Activated CD8-positive, alpha-beta T cell treated with anti-CD3 and anti-CD28 coated beads for 36 hours (primary cell): Measurements from ENCODE around the gene DCAF17. TPM values are rescaled to one million over a fixed set of nuclear protein-coding genes. Genes with fewer than 3 reads are reported as not detected.

Source experiments
- ATAC-seq: fragments of 200-7000 bp; cut with Tn5 transposase; one replicate; pipeline ENCODE4 v1.10.0; 2021; ENCODE audit warnings: mild to moderate bottlenecking, moderate library complexity
- CTCF ChIA-PET: fragments of 350-600 bp; sonication (Branson Sonifier 250); formaldehyde crosslinking; loops from one replicate; lab custom pipeline; 2021; ENCODE audit warnings: antibody characterized with exemption; lab: Charles Lee
- POLR2A ChIA-PET: fragments of 350-600 bp; sonication (Branson Sonifier 250); formaldehyde crosslinking; loops from one replicate; lab custom pipeline; 2021; ENCODE audit warnings: antibody characterized with exemption; lab: Charles Lee
- DNase-seq: peaks from one replicate; pipeline ENCODE4 v3.0.0-alpha.2; 2020
- H3K27ac Mint-ChIP-seq: one replicate; pipeline ENCODE4 v1.8.0; 2021; ENCODE audit warnings: mild to moderate bottlenecking, mixed read lengths
- H3K27me3 Mint-ChIP-seq: one replicate; pipeline ENCODE4 v1.8.0; 2021; ENCODE audit warnings: mixed read lengths
- H3K36me3 Mint-ChIP-seq: one replicate; pipeline ENCODE4 v1.8.0; 2021; ENCODE audit warnings: low read depth, mixed read lengths
- H3K4me1 Mint-ChIP-seq: one replicate; pipeline ENCODE4 v1.8.0; 2021; ENCODE audit warnings: low read depth, mixed read lengths
- H3K4me3 Mint-ChIP-seq: one replicate; pipeline ENCODE4 v1.8.0; 2021; ENCODE audit warnings: mild to moderate bottlenecking, moderate library complexity, mixed read lengths
- H3K9me3 Mint-ChIP-seq: one replicate; pipeline ENCODE4 v1.8.0; 2021; ENCODE audit warnings: mixed read lengths
- CTCF ChIP-seq: fragments of 200-600 bp; IDR thresholded peaks from one replicate; pipeline ENCODE4 v1.8.0; 2022; ENCODE audit warnings: antibody characterized with exemption, mild to moderate bottlenecking
- intact Hi-C: fragments of 100-400 bp; cut with micrococcal nuclease; formaldehyde crosslinking; loops from one replicate; pipeline ENCODE4 v1.10.0; 2022
- total RNA-seq, 2 experiments: library from RNA; stranded (reverse); gene quantifications; one replicate each; pipeline ENCODE4 v1.2.3, GENCODE V29; 2021

DCAF17 gene
- 10 to 100 TPM; 19.0 to 20.1 TPM for total RNA-seq

GRCh38 chr2:171434013-171434989 is at the start of gene DCAF17:
Gene DCAF17, plus strand, starts transcription at chr2:171434226. Its CDS starts 352 bp downstream, at chr2:171434578.
- Mint-ChIP-seq H3K9me3 (peaks cover 6% of the 10 kb centered on the region), H3K27me3 (no peaks in the 10 kb centered on the region), H3K36me3 (peaks cover 77% of the 10 kb centered on the region), H3K4me1 (peaks cover 43% of the 10 kb centered on the region), H3K4me3 (peak within 1 kb of the TSS; percentile 91), H3K27ac (peak within 1 kb of the TSS; percentile 95)
- CTCF ChIA-PET, result interaction anchor here (1.0 to 2.5 kb wide), 5 partner anchors 18 to 505 kb away, joined by 3 to 13 read pairs (median 3); partner anchors contain the start of gene GORASP2
- POLR2A ChIA-PET, result interaction anchor here (0.5 to 2.6 kb wide), 13 partner anchors 8 to 505 kb away, joined by 3 to 11 read pairs (median 4); partner anchors contain the start of genes GORASP2, SLC25A12 and TLK1
- intact Hi-C loops, result loop anchor here (5.0 kb wide), 1 partner anchor 277 kb away; no protein-coding TSS in a partner anchor
- no peak for TF ChIP-seq CTCF
- DNase-seq (peak; percentile 95), ATAC-seq (peak; percentile 93)

- Mint-ChIP-seq H3K27me3 (no peaks in the 10 kb centered on the region), H3K4me1 (peaks cover 18% of the 10 kb centered on the region), H3K36me3 (peaks cover 39% of the 10 kb centered on the region), H3K4me3 (no peak overlapping the region), H3K9me3 (peaks cover 5% of the 10 kb centered on the region), H3K27ac (no peak overlapping the region)
- ATAC-seq (no peak), DNase-seq (no peak)
- no peak for TF ChIP-seq CTCF
- intact Hi-C loops, result no loop called here
- CTCF ChIA-PET, result no interaction called here
- POLR2A ChIA-PET, result interaction anchor here (1.3 kb wide), 1 partner anchor 24 kb away, joined by 3 read pairs; no protein-coding TSS in a partner anchor
Measured at GRCh38 chr2:171386627-171387026, 47.4 kb upstream of the DCAF17 start.

- no peak for ATAC-seq
- ChIA-PET POLR2A (no interaction called here), CTCF (no interaction called here)
- peaks cover 20% of the 10 kb centered on the region for H3K4me1 Mint-ChIP-seq
- intact Hi-C loops, result no loop called here
- H3K9me3 Mint-ChIP-seq, result peaks cover 5% of the 10 kb centered on the region
- DNase-seq, result no peak
- H3K27me3 Mint-ChIP-seq, result no peaks in the 10 kb centered on the region
- no peak overlapping the region for H3K27ac Mint-ChIP-seq
- TF ChIP-seq CTCF, result no peak
- no peak overlapping the region for H3K4me3 Mint-ChIP-seq
- H3K36me3 Mint-ChIP-seq, result peaks cover 39% of the 10 kb centered on the region
Measured at GRCh38 chr2:171387052-171387451, 47.0 kb upstream of the DCAF17 start.

- H3K27ac Mint-ChIP-seq, result no peak overlapping the region
- peaks cover 20% of the 10 kb centered on the region for H3K4me1 Mint-ChIP-seq
- DNase-seq (no peak), ATAC-seq (no peak)
- POLR2A ChIA-PET, result interaction anchor here (1.0 kb wide), 1 partner anchor 8 kb away, joined by 3 read pairs; no protein-coding TSS in a partner anchor
- no peak for TF ChIP-seq CTCF
- H3K36me3 Mint-ChIP-seq, result peaks cover 26% of the 10 kb centered on the region
- CTCF ChIA-PET, result interaction anchor here (0.7 kb wide), 1 partner anchor 21 kb away, joined by 3 read pairs; no protein-coding TSS in a partner anchor
- no peaks in the 10 kb centered on the region for H3K9me3 Mint-ChIP-seq
- no peak overlapping the region for H3K4me3 Mint-ChIP-seq
- intact Hi-C loops, result no loop called here
- H3K27me3 Mint-ChIP-seq, result no peaks in the 10 kb centered on the region
Measured at GRCh38 chr2:171389325-171389724, 44.7 kb upstream of the DCAF17 start.
